IPS-NIHi7 (cell line): ENCODE data around the gene RTN4RL1.

Experiments
- DNase-seq: peaks from one replicate; pipeline ENCODE4 v3.0.0; 2012; ENCODE audit warnings: mixed read lengths; ENCODE audit errors: extremely low spot score

RTN4RL1 gene

DNA sequence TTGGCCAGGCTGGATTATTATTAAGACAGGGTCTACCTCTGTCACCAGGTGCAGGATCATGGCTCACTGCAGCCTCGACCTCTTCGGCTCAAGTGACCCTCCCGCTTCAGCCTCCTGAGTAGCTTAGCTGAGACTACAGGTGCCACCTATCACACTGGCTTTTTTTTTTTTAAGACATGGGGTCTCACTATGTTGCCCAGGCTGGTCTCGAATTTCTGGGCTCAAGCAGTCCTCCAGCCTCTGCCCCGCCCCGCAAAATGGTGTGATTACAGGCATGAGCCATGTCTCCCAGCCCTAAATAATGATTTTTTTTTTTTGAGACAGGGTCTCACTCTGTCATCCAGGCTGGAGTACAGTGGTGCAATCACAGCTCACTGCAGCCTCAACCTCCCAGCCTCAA is 22.5 kb upstream of the RTN4RL1 start:
- DNase-seq = no peak

DNA sequence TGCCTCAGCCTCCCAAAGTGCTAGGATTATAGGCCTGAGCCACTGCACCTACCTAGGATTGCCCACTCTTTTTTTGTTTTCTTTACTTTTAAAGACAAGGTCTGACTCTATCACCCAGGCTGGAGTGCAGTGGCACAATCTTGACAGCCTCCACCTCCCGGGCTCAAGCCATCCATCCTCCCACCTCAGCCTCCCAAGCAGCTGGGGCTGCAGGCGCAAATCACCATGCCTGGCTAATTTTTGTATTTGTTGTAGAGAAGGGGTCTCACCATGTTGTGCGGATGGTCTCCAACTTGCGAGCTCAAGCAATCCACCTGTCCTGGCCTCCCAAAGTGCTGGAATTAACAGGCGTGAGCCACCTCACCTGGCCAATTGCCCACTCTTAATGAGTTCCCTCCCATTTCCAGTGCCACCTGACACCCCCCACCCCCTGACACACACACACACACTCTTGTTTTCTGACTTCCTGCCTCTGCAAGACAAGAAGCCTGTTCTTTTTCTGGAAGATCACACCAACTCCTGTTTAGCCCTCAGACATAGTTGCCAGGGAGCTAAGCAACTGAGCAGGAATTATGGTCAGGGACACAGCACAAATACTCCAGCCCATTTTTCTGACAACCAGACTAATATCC is 19.2 kb upstream of the RTN4RL1 start:
- no peak for DNase-seq

DNA sequence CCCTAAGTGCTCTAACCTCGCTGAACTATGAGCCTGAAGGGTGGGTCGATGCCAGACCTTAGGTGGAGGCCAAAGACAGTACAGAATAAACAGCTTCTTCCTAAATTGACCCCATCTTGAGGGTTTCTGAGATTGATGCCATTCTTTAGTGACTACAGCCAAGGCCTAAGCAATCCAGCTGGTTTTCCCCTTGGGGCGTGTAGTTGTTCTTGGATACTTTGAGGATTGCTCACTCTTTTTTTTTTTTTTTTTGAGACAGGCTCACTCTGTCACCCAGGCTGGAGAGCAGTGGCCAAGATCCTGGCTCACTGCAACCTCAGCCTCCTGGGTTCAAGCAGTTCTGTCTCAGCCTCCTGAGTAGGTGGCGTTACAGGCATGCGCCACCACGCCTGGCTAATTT is 18.7 kb upstream of the RTN4RL1 start:
- DNase-seq = no peak

DNA sequence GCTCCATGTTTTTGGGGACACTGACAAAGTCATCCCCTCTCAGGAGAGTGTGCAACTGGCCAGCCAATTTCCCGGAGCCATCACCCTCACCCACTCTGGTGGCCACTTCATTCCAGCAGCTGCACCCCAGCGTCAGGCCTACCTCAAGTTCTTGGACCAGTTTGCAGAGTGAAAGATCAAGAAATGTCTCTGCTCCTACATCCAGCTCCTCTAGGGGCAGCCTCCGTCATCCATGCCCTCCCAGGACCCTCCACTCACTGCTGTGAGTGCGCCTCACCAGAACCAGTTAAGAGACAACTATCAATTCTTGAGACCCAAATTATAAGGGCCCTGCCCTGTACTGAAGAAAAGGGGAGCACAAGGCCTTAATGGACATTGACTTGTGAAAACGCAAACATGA is 17.8 kb upstream of the RTN4RL1 start:
- DNase-seq = no peak

DNA sequence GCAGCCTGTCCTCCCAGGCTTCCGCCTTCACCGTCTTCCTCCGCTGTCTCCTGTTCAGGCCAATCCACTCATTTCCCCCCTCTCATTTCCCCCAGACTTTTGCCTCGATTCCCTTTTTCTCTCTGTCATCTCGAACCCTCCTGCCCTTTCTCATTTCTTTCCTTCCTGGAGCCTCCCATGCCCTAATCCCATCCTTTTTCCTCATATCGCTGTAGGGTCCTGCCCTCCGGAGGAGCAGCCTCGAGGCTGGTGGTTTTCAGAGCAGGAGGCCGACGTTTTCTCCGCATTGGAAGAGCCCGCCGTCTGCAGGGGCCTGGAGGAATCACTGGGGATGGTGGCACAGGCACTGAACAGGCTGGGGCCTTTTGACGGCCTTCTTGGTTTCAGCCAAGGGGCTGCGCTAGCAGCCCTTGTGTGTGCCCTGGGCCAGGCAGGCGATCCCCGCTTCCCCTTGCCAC is 17.3 kb upstream of the RTN4RL1 start:
- DNase-seq = no peak

DNA sequence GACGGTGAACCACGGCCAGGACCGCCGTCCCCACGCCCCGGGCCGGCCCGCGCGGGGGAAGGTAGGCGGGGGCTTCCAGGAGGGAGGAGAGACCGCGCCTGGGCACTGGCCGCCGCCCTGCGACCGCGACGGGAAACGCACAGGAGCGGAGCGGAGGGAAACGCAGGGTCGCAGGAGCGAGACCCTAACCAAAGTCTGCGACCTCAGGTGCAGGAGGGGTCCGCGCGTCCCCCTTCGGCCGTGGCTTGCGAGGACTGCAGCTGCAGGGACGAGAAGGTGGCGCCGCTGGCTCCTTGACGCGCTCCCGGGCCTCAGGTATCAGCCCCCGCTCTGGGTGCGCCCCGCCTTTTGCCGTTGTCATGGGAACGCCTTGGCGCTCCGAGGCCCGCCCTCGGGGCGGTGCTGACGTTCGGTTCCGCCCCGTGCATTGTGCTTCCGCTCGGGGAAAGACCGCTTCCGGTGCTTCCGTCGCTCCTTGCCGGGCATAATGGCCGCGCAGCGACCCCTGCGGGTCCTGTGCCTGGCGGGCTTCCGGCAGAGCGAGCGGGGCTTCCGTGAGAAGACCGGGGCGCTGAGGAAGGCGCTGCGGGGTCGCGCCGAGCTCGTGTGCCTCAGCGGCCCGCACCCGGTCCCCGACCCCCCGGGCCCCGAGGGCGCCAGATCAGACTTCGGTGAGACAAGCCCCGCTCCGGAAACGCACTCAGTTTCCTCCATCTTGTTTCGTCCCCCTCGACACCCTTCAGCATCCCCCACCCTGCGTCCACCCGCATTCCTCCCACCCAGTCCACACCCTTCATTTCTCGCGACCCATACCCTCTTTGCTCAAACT is 16.6 kb upstream of the RTN4RL1 start, which contains the start of gene OVCA2:
Gene OVCA2 (plus strand): TSS at position 462 of the 829 bp plus-strand sequence. CDS start 26 bp downstream, at position 488.
- DNase-seq = peak; percentile 94

DNA sequence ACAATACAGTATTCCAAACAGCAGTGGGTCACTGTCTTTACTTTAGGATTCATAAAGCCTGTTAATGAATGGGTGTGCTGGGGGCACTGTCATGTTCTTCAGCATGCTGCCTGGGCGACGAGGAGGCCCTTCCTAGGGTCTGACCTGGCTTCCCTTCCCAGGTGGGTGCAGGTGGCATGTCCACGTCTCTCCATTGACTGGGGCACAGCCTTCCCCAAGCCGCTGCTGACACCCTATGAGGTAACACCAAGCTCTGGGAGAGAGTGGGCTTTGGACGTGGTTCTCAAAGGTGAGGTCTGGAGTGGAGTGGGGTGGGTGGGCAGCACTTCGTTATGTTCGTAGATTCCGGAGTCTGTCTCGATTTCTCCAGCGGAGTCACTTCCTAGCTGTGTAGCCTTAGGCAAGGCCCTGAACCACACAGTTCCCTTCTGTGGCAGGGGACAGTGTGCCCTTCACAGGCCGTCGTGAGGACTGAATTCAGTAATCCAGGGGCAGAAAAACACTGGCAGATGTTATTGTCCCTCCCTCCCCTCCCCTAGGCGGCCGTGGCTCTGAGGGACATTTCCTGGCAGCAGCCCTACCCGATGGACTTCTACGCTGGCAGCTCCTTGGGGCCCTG is 15.9 kb upstream of the RTN4RL1 start:
- DNase-seq = no peak

DNA sequence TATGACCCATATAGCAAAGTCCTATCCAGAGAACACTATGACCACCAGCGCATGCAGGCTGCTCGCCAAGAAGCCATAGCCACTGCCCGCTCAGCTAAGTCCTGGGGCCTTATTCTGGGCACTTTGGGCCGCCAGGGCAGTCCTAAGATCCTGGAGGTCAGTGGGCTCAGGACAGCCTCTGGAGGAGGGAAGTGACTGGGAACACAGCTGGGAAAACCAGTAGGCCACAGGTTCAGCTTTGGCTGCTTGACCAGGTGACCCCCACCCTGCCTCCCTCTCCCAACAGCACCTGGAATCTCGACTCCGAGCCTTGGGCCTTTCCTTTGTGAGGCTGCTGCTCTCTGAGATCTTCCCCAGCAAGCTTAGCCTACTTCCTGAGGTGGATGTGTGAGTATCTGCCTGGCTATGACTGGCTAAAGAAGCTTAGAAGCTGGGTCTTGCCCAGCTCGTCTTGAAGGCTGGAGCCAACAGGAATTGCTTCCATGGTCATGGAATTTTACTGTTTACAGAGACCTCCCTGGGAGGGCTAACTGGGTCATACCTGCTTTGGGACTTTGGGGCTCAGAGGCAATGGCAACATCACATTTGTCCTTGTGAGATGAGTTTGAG is 15.2 kb upstream of the RTN4RL1 start:
- DNase-seq = no peak

DNA sequence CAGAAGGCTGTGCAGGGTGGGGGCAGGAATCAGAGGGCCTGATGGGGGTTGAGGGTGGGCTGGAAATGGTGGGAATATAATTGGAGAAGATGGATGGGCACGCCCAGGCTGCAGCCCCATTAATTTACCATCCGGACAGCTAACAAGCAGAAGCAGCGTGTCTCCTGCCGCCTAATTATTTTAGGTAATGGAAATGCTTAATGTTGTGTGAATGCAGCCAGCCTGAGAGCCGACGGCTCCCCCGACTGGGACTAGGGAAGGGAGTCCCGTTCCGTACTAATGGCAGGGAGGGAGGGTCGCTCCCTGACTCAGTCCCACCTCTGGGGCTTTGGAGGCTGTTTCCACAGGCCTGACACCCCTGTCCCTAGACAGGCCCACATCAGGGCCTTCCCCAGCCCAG is 12.0 kb upstream of the RTN4RL1 start:
- DNase-seq = no peak

DNA sequence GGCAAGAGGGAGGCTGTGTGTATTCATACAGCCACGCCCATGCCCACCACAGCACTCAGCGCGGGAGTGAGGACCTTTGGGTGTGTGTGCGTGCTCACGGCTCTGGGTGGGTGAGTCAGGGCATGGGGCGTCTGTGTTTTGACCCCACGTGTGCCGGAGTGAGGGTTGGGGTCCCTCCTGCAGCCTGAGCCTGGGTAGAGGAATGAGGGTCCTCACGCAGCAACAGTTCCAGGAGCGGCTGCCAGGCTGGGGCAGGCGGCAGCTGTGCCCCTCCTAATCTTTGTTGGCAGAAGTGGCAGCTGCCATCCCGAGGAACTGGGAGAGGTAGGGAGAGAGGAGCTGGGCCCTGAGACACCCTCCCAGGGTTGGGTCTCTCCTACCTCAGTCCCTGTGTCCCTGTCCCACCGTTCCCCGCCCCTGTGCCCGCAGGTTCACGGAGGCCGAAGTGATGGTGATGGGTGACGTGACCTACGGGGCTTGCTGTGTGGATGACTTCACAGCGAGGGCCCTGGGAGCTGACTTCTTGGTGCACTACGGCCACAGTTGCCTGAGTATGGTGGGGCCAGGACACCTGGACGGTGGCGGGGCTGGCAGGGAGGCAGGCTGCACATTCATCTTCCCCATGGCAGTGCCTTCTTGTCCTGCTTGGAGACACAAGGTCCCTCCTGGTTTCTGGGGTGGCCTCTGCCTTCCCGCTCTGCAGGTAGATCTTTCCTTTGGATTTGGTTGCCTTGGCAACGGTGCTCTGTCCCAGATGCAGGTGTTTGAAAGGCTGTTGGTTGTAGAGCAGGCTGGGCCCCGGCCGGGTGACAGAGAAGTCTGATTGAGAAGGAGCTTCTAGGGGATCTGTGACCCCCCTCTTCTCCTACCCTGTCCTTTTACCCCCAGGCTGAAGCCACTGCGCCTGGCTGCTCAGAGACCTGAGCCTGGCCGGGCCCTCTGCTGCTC is 10.7 kb upstream of the RTN4RL1 start:
- no peak for DNase-seq

DNA sequence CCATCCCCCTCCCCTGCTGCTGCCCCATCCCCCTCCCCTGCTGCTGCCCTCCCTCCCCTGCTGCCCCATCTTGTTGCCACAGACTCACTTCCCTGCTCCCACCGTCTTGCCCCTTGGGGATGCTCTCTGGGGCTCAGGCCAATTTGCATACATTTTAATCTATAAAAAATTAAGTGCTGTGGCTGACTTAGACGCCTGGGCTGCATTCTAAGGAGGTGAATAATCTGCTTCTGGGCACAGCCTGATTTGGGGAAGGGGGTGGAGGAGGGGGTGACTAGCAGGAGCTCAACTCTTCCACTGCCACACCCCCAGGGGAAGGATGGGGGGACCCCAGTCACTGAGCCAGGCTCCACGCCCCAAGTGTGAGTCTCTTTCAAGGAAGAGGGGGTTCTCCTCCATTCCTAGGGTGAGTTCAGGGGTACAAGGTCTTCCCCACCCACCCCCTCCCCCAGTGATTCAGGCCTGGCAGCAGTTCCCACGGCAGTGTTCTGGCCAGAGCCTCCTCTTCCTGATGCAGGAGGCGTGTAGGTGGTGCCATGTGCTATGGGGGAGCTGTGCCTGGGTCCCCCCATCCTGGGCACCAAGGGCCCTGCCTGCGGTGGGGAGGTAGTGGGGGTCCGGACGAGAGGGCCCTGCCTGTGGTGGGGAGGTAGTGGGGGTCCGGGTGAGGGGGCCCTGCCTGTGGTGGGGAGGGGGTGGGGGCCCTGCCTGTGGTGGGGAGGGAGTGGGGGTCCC is 9.8 kb upstream of the RTN4RL1 start:
- no peak for DNase-seq

DNA sequence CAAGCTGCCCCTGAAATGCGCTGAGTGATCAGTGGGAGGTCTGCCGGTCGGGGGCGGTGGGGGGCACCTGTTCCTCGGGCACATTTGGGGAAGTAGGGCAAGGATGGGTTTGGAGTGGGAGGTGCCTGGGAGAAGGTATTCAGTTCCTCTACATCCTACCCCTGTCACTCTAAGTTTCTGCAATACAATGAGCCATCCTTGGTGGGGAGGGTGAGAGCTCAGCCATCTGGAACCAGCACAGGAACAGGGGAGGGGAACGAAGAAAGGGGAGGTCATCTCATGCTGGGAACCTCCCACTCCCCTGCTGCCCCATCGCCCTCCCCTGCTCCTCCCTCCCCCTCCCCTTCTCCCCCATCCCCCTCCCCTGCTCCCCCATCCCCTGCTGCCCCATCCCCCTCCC is 9.0 kb upstream of the RTN4RL1 start:
- DNase-seq = no peak

DNA sequence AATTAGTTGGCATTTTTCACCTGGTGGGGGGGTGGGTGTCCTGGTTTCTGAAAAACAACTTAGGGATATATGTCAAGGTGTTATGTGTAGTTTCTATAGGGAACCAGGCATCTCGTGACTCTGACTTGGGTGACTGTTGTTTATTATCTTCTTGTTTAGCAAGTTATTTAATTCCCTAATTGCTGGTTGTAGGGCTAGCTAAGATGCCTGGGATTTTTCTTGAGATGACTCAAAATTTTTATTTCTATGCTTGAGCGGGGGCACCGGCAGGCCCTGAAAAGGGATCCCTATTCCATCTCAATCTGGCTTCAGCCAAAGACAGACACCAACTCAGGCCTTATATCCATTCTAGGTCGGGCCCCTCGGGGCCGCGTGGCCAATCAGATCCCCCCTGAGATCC is 8.0 kb upstream of the RTN4RL1 start:
- DNase-seq = no peak

DNA sequence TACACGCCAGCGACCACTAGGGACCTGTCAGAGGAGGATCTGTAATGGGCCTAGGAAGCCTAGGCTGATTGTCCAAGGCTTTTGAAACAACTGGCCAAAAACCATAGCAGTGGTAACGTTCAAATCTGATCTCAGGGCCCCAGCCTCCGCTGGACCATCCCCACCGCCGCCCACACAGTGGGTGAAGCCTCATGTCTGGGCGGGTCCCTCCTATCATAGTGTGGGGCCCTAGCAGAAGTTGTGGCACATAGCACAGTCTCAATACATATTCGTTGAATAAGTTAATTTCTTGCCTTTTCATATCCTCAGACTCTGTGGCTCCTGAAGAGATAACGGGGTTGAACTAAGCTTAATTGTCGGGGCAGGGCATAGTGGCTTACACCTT is 5.6 kb upstream of the RTN4RL1 start:
- DNase-seq = no peak

DNA sequence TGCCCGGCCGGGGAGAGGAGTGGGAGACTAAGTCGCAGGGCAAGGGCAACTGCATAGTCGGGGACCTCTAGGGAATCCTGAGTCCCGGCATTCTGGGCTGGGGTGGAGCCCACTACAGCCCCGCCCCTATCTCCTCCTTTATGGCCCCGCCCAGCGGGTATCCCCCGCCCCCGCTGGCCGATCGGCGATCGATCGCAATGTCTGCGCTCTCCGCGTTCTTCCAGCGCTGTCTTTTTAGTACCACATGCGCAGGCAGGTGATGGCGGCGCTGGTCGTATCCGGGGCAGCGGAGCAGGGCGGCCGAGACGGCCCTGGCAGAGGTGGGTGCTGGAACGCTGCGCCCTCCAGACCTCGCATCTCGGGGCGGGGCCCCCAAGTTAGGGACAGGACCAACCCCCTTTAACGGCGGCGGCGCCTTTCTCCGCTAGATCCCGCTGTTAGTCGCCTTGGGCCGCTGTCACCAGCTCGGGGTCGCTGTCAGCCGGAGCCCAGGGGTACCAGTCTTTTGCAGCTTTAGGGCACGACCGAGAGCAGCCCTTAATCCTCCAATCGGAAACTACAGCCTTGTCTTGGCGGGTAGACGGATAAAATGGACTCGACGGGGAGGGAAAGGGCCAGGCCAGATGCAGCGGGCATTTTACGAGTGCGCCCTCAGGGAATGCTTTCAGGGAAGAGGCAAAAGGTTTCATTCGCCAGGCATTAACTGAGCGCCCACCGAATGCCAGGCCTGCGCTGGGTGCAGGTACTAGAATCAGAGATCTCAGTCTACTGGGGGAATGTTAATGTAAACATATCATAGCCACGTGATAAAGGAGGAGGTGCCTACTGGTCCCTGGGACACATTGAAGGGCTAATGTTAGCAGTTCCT is 5.0 kb upstream of the RTN4RL1 start, which contains the start of gene DPH1:
Gene DPH1 (plus strand): TSS at position 243 of the 868 bp plus-strand sequence. CDS start 17 bp downstream, at position 260.
- DNase-seq = peak; percentile 92

DNA sequence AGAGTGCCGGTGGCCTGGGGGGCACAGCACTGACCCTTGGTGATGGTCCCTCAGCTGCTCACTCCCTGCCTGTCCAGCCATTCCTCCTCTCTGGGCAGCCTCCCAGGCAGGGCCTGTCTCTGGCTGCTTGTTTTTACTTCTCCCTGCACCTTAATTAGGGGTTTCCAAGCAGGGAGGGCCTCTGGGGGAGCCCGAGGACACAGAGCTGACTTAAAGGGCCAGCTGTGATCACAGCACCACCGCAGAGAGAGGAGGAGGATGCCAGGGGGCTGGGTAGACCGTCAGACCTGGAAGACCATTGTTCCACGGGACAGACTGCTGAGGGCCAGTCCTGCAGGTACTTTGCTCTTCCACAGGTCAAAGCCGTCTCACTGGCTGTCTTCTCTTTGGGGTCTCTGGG is 3.6 kb upstream of the RTN4RL1 start:
- no peak for DNase-seq

DNA sequence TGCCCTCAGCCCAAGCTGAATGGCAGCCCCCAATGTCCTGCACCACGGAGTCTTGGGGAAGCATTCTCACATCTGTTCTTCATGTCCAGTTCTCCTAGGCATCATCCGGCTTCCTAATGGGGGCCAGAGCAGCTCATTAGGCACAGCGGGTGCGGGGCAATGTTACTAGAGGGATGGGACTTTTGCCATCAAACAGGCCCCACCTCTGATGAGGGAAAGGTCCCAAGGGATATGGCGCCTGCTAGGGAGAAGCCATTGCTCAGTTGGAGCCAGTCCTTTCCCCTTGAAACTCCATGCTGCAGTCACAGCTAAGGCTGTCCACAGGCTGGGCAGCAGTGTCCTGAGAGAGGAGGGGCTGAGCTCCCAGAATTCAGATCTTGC is 3.1 kb upstream of the RTN4RL1 start:
- no peak for DNase-seq

DNA sequence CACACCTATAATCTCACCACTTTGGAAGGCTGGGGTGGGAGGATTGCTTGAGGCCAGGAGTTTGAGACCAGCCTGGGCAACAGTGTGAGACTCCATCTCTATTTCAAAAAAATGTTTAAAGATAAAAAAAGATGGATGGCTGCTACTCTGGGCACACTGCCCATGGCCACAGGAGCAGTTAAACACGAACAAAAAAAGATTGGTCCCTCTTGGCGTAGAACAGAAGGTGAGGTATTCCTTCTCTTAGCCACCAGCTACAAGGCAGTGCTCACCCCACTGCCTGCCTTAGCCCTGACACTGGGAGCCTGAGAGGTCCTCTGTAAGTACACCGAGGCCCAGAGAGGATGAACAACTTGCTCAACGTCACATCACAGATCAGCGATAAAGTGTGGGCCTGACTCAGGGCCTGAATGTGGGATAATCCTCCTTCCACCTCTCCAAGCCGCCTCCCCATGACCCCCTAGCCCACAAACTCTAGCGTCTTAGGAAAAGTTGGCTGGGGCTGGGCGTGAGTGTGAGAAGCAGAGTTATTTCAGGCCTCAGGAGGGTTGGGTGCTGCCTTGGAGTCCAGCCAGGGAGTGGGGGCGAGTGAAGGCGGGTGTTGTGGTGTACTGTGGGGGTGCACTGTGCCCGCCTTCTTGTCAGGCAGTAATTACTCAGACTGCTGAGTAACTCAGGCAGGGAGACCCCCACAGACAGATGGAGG is 2.5 kb upstream of the RTN4RL1 start:
- no peak for DNase-seq
